Heart left ventricle (tissue), 13 donors: ENCODE data around the gene BAIAP2.

Experiments used
- CTCF ChIP-seq, 12 donors: fragments of 200-600 bp; sonication (generic) in 4 of 12; IDR thresholded peaks; one replicate each; pipeline versions ENCODE4 v1.5.0 to v1.8.0; 2018 to 2022; ENCODE audit warnings: antibody characterized with exemption in 12 of 12, mild to moderate bottlenecking in 5 of 12
- POLR2A ChIP-seq, 2 donors: fragments of 450-650 bp; IDR thresholded peaks; one replicate each; pipeline ENCODE4 v1.6.1; 2017; ENCODE audit warnings: antibody characterized with exemption in 2 of 2, mild to moderate bottlenecking in 2 of 2, moderate library complexity in 2 of 2
- donor health status: ischemic (EF 13 %, LVEDD 7.1; RV severe dilation, severe dysfunction).
- donor health status: DM: no; HTN: yes; CAD: no.
- donor health status: DM: no; HTN: no; CAD: no.
- donor health status: ischemic (EF 25% LVEDD 6.9; RV normal size, moderate dysfunction).
- donor health status: ischemic (EF 25% LVEDD 5.7; RV mildly dilated, moderate dysfunction).
- donor health status: ischemic (EF 35%, LVEDD 5.7; RV mildly dilated, moderate dysfunction).
- donor health status: nonischemic (EF 11% LVEDD 7.7; RV severe dilation, severe dysfunction).
- donor health status: DM: yes; HTN: yes; CAD: no.
- donor health status: PGD.
- donor health status: ischemic (EF 29% LVEDD 5.4; RV normal size, mild dysfunction).
- donor health status: nonischemic (EF 23%, LVEDD 6.1; RV moderate dilation, normal function).

GRCh38 chr17:80987941-80988461 lies 47.0 kb upstream of the BAIAP2 start:
- TF ChIP-seq POLR2A (IDR thresholded peaks at IDR 0.05) (no peak), CTCF (IDR thresholded peaks at IDR 0.05) (no peak)
